NCI-H510A (cell line): ENCODE results near the gene LEMD2.
A peak's percentile ranks its signal among the peaks of the same experiment; 100 is the strongest.

Experiments used
- DNase-seq: peaks from one replicate; lab custom pipeline; 2025; lab: John Stamatoyannopoulos, UW

The LEMD2 gene

DNA sequence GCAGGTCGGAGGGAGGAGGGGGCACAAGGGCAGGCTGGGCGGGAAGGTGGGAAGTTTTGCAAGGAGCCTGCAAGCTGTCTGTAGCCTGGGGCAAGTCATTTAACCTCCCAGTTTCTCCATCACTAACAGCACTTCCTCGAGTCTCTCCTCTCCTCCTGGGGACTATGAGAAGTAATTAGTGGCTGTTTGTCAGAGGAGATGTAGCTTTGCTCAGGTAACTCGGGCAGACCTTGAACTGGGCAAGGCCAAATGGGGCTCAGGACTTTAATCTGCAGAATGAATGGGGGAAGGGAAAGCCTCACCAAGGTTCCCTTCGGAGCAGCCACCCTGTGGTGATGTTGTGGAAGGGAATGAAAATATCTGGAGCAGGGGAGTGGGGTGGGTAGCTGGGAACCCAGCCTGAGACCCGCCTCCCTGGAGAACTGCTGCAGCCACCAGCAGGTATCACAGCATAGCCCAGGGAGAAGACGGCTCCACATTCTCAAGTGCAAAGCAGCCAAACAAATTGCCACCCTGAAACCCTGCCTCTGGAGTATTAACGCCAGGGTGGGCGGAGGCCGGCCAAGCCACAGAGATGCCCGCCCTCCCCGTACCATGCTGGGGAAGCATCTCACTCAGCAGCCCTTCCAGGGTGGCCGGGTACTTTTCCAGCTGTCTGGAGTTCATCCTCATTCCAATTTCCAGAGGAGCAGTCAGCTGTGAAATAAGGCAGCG is 6.1 kb upstream of the LEMD2 start:
- no peak for DNase-seq

DNA sequence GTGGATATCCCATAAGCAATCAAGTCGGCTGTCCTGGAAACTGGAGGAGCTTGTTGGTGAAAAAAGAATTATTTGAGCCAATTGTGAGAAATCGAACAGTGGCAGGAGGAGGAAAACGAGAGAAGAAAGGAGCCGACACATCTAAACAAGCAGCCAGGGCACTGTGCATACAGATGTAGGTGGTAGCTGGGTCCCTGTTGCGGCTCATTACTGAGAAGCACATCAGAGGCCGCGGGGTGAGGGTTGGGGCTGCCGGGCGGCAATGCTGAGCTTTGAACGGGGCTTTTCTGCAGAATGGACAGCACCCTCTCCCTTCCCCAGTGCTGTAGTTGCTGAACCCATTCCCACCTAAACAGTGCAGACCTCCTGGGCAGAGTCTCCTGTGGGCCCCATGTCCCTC is 4.1 kb upstream of the LEMD2 start:
- DNase-seq, result no peak

DNA sequence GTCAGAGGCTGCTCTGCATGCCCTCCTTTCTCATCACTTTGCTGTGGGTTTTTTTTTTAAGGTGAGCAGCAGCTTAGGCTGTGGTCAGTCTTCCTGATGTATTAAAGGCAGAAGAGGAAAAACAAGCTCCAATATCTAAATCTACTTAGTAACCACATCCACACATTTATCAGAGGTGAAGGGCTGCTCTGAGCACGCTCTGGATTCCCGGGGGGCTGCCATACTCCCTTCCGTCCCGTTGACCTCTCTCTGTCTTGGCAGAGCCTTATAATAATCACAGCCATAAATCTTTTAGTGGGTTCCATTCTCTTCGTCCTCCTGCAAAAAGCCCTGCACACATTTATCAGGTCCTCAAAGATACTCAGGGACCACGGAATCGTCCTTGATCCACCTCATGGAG is 2.7 kb upstream of the LEMD2 start:
- DNase-seq, result no peak

DNA sequence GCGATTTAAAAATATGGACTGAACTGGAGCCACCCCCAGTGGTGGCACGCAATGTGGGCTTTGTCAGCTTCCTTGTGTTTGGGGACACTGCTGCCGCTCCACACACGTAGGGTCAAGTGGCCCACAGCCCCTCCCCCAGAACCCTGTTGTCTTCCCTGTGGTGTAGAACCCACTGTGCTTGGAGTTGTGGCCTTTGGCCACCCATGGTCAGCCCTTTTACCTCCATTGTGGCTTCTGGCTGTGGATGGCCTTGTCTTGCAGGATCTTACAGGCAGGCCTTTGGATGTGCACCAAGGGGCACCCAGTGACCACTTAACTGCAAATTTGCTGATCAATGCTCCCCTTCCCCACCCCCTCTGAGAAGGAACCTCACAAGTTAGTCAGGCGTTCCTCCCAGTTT is 2.0 kb upstream of the LEMD2 start:
- DNase-seq, result no peak

DNA sequence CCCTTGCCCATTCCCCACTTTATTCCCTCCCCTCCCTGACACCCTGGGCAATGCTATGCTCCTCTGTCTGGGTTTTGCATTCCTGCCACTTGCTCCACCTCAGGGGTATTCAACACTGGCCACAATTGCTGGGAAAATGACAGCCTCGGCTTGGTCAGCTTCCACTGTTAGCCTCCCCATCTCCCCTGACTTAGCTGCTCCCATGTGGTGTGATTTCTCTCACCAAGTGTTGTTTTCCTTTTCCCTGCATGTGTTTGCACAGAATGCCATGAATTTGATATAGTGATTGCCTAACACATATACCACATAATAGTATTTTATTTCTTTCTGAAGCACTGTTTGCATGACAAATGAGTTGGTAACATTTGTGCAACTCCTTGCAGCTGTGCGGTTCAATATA is 1.4 kb upstream of the LEMD2 start:
- no peak for DNase-seq

DNA sequence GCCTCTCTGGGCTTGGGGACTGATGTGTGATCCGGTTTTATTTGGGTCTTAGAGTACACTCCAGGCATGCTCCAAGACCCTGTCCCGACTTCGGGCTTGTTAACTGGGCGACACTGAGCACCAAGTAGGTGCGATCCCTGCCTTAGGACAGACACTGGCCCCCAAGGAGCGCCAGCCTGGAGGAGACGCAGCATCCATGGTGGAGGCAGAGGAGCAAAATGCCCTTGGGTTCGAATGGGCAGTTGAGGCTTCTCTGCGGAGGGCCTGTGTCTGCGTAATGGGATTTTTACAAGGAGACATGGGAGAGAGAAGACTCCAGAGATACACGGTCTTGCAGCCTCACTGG is 593 bp upstream of the LEMD2 start:
- DNase-seq, result no peak

DNA sequence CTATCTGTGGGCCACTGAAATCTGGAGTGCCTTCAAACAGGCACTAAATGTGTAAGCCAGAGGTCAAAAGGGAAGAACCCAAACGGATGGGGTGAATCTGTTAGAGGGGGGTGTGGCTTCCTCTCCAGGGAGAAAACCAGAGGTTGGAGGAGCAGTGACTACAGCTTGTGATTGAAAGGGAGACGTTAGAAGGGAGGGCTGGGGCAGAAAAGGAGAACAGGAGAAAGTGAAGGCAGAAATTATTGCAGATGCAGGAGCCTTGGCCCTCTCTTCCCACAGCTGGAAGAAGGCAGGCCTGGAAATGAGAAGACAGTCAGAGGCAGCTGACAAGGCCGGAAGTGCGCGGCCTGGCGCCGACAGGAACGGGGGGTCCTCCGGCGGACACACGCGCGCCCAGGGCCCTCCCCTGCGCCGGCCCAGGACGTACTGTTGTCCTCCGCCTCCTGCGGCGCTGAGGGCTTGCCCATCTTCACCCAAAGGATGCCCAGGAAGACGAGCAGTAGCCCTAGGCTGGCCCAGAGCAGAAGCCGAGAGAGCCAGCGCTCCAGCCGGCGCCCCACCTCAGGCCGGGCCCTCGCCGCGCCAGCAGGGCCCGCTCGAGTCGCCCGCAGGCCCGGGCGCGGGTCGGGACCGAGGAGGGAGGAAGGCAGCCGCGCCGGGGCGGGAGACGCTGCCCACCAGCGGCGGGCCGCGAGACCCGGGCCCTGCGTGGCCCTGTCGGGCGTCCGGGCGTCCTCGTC is 806 bp downstream of the LEMD2 start:
- peak; percentile 47 for DNase-seq

DNA sequence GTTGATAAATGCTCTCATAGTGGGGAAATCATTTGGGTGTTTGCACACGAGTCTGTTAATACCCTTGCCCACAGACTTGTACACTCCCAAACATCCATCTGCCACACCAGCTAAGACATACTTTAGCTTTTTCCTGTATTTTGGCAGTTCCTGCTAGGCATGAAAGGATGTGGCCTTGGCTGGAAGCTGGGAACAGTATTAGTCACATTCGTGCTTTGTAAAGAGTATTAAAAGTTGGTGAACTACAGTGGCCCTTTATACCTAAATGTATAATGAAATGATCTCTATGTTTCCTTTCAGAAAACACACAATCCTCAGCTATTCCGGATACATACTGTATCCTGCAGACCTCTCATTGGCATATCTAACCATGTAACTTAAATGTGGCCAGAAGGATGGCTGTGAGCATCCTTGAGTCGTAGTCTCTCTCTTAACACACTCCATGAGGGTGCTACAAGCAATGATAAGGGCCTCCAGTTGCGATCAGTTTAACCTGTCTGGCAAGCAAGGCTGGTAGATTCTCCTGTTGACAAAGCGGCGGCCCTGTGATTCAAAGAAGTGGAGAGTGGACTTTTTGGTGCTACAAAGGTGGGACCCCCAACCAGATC is 1.5 kb downstream of the LEMD2 start:
- DNase-seq, result peak; percentile 42

DNA sequence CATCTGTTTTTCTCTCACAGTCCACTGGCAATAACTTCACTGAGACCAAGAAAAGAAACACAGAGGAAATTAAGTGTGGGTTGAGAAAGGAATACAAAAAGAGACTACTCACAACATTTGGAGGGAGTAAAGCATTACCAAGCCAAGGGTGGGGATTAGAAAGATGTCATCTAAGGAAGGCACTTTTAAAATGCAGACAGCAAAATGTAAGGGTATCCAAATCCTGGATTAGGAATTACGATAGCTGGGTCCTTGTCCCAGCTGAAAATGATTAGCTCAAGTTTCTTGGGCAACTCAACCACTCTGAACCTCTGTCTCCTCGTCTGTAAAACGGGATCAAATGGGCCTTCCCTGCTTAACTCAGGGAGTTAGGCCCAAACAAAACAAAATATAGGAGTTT is 2.2 kb downstream of the LEMD2 start:
- no peak for DNase-seq

DNA sequence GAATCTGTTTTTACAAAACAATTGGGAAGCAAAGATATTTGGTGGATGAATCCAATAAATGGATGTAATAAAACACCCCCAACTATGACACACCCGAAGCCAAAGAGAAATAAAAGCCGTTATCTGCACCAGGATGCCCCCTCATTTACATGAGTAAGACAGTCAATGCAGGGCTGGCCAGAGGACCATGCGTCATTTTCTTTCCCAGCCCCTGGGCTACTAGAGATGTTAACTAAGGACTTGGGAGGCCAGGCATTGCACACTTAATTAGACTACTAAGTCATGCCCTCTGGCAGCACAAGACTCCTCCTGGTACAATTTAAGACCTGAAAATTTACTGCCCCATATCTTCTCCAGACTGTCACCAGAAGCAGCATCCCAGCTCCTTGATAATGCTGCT is 3.2 kb downstream of the LEMD2 start:
- no peak for DNase-seq

DNA sequence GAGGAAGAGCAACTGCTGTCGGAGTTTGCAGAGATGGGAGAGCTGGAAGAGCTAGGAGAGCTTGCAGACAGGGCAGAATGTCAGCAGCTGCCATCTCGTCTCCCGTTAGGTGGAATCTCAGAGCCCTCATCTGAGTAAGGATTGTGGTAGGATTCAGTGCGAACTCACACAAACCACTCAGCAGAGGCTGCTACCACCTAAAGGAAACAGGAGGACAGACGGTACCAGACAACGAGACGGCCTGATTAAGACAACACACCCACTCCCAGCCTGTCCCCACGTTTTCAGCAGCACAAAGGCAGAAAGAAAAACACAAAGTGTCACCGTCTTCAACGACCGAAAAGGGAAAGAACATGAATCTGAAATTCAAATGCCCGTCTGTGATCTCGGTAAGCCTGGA is 4.1 kb downstream of the LEMD2 start:
- no peak for DNase-seq

DNA sequence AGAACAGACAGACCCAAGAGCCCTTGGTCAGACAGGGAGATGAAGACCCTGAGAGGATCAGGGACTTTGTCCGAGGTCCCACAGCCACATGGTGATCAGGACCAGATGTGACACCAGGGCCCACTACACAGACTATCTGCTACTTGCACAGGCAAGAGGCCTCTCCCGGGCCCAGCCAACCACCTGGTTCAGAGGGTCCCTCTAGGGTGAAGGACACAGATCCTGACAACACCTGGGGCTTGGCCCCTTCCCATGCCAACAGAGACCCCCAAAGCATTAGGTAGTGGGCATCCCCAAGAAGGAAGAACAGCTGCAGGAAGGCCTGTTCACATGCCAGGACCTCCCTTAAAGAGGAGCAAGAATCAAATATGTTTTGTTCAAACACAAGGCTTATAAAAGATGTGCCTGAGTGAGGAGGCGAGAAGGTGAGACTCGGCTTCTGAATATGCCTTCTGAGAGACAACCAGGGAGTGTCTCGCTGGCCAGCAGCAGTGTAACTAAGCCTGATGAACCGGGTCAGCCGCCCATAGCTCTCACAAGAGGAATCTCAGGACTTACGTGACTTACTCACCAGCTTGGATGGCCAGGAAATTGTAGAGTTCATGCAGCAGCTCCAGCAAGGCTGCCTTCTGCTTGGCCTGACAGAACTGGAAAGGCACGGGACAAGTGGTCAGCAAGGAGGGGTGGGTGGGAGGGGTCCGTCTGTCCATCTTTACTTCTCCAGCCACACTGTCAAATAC is 5.0 kb downstream of the LEMD2 start:
- no peak for DNase-seq

DNA sequence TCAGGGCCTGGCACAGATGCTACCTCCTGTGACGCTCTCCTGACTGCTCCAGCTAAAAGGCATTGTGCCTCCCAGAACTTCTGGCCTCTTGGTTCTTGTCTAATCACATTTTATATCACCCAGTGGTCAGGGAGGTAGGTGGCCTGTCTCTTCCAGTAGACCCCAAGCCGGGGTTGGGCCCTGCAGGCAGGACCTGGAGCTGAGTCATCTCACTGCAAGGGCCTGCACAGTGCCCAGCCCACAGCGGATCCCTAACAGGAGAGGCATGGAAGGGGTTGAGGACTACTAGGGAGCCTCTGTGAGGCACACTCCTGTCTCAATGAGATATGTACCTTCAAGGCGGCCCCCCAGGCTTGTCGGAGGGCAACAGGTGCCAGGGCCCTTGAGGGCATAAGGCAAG is 6.4 kb downstream of the LEMD2 start:
- DNase-seq, result no peak

DNA sequence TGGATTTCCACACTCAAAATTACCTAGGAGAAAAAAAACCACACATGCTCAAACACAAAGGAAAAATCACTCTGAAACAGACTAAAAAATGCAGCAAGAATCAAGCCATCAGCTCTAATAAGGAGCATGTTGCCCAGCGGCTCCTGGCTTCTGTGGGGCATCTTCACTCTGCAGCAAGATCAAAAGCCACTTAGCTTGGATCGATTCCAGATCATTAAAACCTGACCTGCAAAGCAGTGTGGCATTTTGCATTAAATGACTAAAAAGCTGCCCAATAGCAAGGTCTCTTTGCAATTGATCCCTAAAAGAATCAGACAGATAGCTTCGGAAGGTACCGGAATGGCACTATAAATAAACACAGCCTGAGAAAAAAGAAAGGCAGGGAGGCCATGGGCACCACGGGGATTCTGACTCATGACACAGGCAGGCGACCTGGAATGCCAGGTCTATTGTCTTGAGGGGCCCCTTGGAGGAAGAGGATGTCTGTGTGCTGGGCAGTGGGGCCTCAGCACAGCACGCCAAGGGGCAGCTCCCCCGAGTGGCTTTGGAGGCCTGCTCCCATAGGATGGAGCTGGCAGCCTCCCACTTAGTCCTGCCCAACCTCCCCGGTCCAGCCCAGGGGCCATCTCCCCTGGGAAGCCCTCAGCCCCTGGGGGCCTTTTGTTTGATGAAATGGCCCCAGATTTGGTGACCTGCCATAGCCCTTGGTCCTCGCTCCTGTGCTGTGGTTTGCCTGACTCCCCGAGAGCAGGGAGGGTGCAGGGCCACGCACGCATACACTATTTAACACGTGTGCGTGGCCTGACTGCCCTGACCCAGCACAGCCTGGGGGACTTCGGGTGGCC is 7.6 kb downstream of the LEMD2 start:
- DNase-seq, result no peak

DNA sequence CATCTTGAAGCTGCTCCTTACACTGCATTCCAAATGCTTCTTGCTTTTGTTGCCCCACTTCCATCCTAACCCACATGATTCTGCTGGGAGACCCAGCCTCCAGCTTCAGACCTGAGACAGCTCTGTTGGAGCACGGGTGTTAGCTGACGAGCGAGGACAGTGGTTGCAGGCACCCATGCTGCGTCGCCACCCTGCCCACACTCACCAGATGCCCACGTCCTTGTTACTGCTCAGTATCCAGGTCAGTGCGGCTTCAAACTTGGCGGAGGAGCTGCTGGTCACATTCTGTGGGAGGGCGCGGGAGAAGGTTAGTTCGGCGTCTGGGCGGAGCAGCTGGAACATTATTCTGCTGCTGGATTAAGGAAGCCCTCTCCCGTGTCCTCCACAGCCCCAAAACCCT is 9.0 kb downstream of the LEMD2 start:
- DNase-seq, result no peak

DNA sequence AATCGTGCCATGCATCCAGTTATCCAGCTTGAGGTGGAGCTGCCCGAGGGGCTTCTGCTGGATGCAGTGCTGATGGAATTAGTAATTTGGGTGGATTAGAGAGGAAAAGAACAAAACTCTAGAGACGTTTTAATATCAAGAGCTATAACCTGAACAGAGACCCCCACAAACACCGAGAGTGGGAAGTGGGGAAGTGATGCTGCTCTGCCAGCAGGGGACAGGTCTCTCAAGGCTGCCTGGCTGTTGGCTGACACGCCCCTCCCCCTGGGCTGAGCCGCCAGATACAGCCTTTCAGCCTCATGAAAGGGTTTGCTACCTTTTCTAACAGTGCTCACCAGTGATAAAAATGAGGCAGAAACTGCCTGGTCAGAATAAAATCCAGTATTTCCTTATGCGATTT is 9.6 kb downstream of the LEMD2 start:
- no peak for DNase-seq

DNA sequence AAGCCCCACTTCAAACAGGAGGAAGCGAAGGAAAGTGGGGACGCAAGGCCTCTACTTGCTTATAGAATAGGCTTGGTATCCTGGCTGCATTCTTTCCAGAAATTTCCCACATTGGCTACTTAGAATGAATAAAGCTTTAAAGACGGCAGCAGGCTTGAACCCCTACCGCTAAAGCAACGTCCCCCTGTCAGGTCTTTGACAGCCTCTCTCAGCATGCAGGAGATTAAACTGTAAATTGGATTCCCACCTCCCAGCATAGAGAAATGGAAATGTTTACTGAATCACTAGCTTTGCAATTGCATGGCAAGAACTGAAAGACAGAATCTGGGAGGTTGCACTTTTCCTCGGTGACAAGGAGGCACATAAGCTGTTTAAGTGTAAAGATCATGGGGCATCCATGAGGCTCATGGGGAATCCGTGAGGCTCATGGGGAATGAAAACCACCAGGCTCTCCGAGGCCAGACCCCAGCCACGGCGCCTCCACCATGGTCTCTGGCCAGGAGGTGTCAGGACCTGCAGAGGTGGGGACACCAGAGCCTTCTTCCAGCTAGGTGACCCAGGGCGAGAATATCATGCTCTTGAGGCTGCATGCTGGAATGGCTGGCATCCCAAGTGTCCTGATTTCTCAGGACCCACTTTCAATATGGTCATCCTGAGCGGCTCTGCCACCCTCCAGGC is 10.3 kb downstream of the LEMD2 start:
- no peak for DNase-seq

DNA sequence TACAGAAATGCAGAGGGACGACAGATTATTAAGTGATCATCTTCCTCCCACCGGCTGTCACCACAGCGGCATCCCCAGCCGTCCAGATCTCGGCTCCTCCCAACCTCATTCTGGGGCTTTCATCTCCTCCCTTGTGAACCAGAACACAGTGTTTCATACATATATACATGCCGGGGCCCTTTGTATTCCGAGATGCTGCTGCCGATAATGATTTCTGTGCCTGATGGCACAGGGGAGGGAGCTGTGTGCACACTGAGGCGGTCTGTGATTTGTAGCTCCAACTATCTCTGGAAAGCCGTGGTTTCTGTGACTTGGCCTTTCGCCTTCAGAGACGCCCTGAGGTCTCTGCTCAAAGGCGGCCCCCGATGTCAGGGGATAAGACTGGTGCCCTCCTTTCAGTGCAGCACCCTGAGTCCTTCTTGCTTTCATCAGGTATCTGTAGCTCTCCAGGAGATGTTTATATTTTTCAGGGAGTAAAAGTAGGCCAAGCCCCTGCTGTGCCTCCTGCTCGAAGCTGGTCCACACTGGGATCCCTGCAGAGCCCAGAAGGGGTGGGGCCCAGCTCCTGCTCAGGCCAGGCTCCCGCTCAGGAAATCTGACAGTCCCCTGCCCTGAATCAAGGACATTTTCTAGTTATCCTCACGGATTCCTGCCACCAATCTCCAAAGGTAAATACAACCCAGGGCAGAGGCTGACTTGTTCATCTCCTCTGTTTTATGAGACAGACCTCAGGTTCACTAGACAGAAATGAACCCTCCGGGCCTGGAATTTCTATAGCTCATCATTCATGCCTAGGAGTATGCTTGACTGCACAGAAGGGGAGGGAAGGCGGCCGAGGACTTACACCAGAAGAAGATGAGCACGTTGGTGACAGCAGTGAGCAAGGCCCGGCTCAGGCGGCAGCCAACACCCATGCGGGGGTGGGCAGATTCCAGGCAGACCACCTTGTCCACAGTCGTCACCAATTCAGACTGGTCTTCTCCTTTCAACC is 11.2 kb downstream of the LEMD2 start:
- DNase-seq, result no peak

DNA sequence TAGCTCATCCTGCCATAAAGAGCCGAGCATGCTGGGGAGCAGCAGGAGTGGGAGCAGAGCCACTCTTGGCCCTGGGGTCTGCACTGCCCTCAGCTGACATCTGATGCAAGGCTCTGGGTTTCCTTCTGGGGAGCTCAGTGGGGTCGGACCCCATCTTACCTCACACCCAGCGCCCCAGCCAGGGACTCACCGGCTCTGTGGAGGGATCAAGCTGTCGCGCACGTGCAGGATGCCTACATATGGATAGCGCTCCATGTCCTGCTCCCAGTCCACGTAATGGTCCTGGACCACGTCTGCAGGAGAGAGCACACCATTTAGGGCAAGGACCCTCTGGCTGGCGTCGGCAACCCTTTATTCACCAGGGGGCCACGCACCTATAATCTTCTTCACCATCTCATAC is 12.2 kb downstream of the LEMD2 start:
- no peak for DNase-seq

DNA sequence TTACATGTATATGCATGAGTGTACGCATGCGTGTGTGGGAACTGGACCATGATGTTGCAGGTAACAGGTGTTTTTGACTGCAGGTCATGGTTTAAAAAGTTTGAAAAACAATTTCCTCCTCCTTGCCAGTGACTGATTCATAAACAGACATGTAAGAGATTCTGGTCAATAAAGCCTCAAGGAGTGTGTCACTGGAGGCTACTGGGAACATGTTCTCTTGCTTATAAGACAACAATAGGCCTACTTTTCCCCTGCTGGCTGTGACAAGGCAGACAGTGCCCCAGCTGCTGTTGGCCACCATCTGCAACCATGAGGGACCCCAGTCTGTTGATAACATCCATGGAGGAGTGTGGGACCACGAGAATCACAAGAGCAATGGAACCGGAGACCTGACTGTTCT is 12.7 kb downstream of the LEMD2 start:
- DNase-seq, result no peak
